CD14-positive monocyte (primary cell): Measurements from ENCODE around the gene PRDM12. TPM values are rescaled to one million over a fixed set of nuclear protein-coding genes. Genes with fewer than 3 reads are reported as not detected.

ENCODE experiments used
- DNase-seq, 3 donors: peaks; one replicate each; pipeline ENCODE4 v3.0.0-alpha.2; 2011 to 2022
- H2AFZ ChIP-seq: 2 replicates; pipeline ENCODE4 v1.6.0; 2012; ENCODE audit warnings: mild to moderate bottlenecking, low read depth, low read length, inconsistent platforms; ENCODE audit not compliant: insufficient read depth, poor library complexity, severe bottlenecking
- H3K27ac ChIP-seq, 2 donors: 1 replicate in 1 of 2; 2 replicates in 1 of 2; pipeline ENCODE4 v1.5.1; 2012 to 2013; ENCODE audit warnings: low read length in 2 of 2, control low read depth in 1 of 2, inconsistent platforms in 1 of 2, low read depth in 1 of 2, mild to moderate bottlenecking in 1 of 2
- H3K27me3 ChIP-seq, 2 donors: one replicate each; pipeline versions ENCODE4 v1.6.0 to v1.6.1; 2011 to 2013; ENCODE audit warnings: low read length in 2 of 2; ENCODE audit not compliant: control insufficient read depth in 2 of 2, insufficient read depth in 2 of 2
- H3K36me3 ChIP-seq, 2 donors: replicated peaks in 1 of 2; 1 replicate in 1 of 2; 2 replicates in 1 of 2; pipeline versions ENCODE4 v1.5.1 to v1.6.1; 2012 to 2013; ENCODE audit warnings: low read length in 2 of 2, control low read depth in 1 of 2, inconsistent platforms in 1 of 2, mild to moderate bottlenecking in 1 of 2; ENCODE audit not compliant: insufficient read depth in 2 of 2, control insufficient read depth in 1 of 2
- H3K4me1 ChIP-seq, 2 donors: 1 replicate in 1 of 2; 2 replicates in 1 of 2; pipeline versions ENCODE4 v1.5.1 to v1.6.1; 2012 to 2013; ENCODE audit warnings: low read length in 2 of 2, control low read depth in 1 of 2, inconsistent platforms in 1 of 2, mild to moderate bottlenecking in 1 of 2, moderate library complexity in 1 of 2; ENCODE audit not compliant: insufficient read depth in 2 of 2, control insufficient read depth in 1 of 2
- H3K4me2 ChIP-seq: replicated peaks from 2 replicates; pipeline ENCODE3; 2012; ENCODE audit warnings: low read length, moderate library complexity, mild to moderate bottlenecking; ENCODE audit not compliant: poor library complexity, severe bottlenecking; ENCODE audit errors: extremely low read depth
- H3K4me3 ChIP-seq, 3 experiments: fragments of 200-600 bp in 1 of 3; sonication (generic) in 1 of 3; replicated peaks in 1 of 3; 1 replicate in 2 of 3; 2 replicates in 1 of 3; pipeline ENCODE4 v1.5.1; 2011 to 2013; ENCODE audit warnings: low read length in 3 of 3, mild to moderate bottlenecking in 3 of 3, control low read depth in 2 of 3, low read depth in 2 of 3, inconsistent platforms in 1 of 3, moderate library complexity in 1 of 3
- H3K79me2 ChIP-seq: 2 replicates; pipeline ENCODE4 v1.6.0; 2012; ENCODE audit warnings: mild to moderate bottlenecking, control low read depth, inconsistent platforms, low read length, moderate library complexity; ENCODE audit not compliant: insufficient read depth
- H3K9ac ChIP-seq: 2 replicates; pipeline ENCODE4 v1.6.0; 2017; ENCODE audit warnings: low read length, mild to moderate bottlenecking; ENCODE audit not compliant: insufficient read depth, poor library complexity, severe bottlenecking
- H3K9me3 ChIP-seq, 2 donors: replicated peaks in 1 of 2; 1 replicate in 1 of 2; 2 replicates in 1 of 2; pipeline versions ENCODE4 v1.5.1 to v1.6.1; 2012 to 2013; ENCODE audit warnings: low read length in 2 of 2, control low read depth in 1 of 2; ENCODE audit not compliant: control insufficient read depth in 1 of 2, insufficient read depth in 1 of 2
- H4K20me1 ChIP-seq: 2 replicates; pipeline ENCODE4 v1.6.0; 2012; ENCODE audit warnings: mild to moderate bottlenecking, low read length, control low read depth, moderate library complexity; ENCODE audit not compliant: insufficient read depth
- H3K27ac Mint-ChIP-seq, 7 donors: one replicate each; pipeline ENCODE4 v1.8.0; 2020; ENCODE audit warnings: mild to moderate bottlenecking in 7 of 7, mixed read lengths in 7 of 7, moderate library complexity in 6 of 7, inconsistent platforms in 2 of 7
- H3K27me3 Mint-ChIP-seq, 3 donors: one replicate each; pipeline ENCODE4 v1.8.0; 2021 to 2022; ENCODE audit warnings: low read depth in 3 of 3, mild to moderate bottlenecking in 3 of 3, mixed read lengths in 3 of 3, moderate library complexity in 3 of 3, inconsistent platforms in 1 of 3
- H3K36me3 Mint-ChIP-seq, 2 donors: one replicate each; pipeline ENCODE4 v1.8.0; 2020; ENCODE audit warnings: mixed read lengths in 2 of 2, inconsistent platforms in 1 of 2, mild to moderate bottlenecking in 1 of 2
- H3K4me1 Mint-ChIP-seq: one replicate; pipeline ENCODE4 v1.8.0; 2020; ENCODE audit warnings: mild to moderate bottlenecking, mixed read lengths
- H3K4me3 Mint-ChIP-seq, 2 donors: one replicate each; pipeline ENCODE4 v1.8.0; 2020; ENCODE audit warnings: mild to moderate bottlenecking in 2 of 2, mixed read lengths in 2 of 2, moderate library complexity in 1 of 2
- H3K9me3 Mint-ChIP-seq, 7 donors: one replicate each; pipeline ENCODE4 v1.8.0; 2020 to 2022; ENCODE audit warnings: mixed read lengths in 7 of 7, mild to moderate bottlenecking in 6 of 7, moderate library complexity in 6 of 7, inconsistent platforms in 2 of 7
- WGBS: methylation state at CpG from one replicate; pipeline ENCODE4 v1.1.5; 2013; ENCODE audit warnings: missing lambda C conversion rate; ENCODE audit not compliant: insufficient coverage; 5-methylcytosine and 5-hydroxymethylcytosine counted together
- intact Hi-C, 2 donors: fragments of 100-400 bp; cut with micrococcal nuclease; formaldehyde crosslinking; loops; one replicate each; pipeline versions ENCODE4 v1.15.0 to v1.15.1; 2023
- polyA plus RNA-seq, 3 donors: library from polyadenylated mRNA; depleted of rRNA in 1 of 3; unstranded in 2 of 3; stranded (reverse) in 1 of 3; fragments of 300-500 nt in 2 of 3; fragments of >200 nt in 1 of 3; fragmentation: Illumina TruSeq in 2 of 3; gene quantifications; 1 replicate in 2 of 3; 2 replicates in 1 of 3; pipeline ENCODE4 v1.2.3, GENCODE V29; 2012 to 2021
- TF ChIP-seq, protein P1 (sequence below): fragments of 200-600 bp; IDR thresholded peaks from one replicate; pipeline ENCODE4 v1.8.0; 2022; ENCODE audit warnings: antibody characterized with exemption, mild to moderate bottlenecking

The PRDM12 gene
- polyA plus RNA-seq, 3 donors: 0.08 TPM; not detected in 2

- peaks cover 52 to 81% (median 54%) of the 10 kb centered on the region in 3 donors for H3K27me3 Mint-ChIP-seq
- peaks cover 0 to 14% of the 10 kb centered on the region in 2 donors for H3K9me3 ChIP-seq
- TF ChIP-seq, protein P1, sequence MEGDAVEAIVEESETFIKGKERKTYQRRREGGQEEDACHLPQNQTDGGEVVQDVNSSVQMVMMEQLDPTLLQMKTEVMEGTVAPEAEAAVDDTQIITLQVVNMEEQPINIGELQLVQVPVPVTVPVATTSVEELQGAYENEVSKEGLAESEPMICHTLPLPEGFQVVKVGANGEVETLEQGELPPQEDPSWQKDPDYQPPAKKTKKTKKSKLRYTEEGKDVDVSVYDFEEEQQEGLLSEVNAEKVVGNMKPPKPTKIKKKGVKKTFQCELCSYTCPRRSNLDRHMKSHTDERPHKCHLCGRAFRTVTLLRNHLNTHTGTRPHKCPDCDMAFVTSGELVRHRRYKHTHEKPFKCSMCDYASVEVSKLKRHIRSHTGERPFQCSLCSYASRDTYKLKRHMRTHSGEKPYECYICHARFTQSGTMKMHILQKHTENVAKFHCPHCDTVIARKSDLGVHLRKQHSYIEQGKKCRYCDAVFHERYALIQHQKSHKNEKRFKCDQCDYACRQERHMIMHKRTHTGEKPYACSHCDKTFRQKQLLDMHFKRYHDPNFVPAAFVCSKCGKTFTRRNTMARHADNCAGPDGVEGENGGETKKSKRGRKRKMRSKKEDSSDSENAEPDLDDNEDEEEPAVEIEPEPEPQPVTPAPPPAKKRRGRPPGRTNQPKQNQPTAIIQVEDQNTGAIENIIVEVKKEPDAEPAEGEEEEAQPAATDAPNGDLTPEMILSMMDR: no peak
These were observed 9.5 kb upstream of the PRDM12 start for GRCh38 chr9:130654879-130655278.

DNA sequence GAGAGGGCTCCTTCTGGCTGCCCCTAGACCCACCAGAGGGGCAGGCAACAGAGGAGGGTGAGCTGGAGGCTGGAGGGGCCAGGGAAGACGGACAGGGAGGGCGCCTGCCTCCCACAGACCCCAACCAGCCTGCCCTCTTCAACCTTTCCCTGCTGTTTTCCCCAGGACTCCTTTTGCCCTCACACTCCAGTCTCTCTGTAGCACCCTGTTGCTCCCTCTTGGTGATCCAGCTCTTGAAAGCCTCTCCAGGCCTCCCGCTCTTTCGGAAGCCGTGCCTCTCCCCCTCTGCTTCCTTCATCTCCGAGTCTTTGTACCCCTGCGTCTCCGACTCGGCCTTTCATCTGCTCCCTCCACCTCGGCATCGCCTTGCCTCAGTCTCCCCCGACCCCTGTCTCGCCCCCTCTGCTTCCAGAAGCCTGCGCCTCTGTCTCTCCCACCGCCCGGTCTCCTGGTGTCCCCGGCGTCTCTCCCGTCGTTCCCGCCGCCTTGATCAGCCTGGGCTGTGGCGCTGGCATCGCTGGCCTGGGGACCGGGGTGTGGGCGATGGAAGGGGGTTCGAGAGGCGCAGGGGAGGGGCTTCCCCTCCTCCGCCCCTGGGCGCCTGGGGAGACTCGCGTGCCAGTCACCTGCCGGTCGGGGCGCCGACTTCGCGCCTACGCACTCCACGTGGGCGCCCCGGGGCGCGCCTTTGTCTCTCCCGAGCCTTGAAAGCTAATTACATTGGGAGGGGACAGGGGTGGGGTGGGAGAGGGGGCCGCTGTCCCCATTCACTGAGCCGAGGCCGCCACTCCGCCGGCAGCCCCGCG lies 5.3 kb upstream of the PRDM12 start:
- peak overlapping the region in 1 of 2 donors; percentile 78 for H3K4me3 Mint-ChIP-seq

More at GRCh38 chr9:130654879-130655278, 9.5 kb upstream of the PRDM12 start:
- H3K4me1 ChIP-seq: no peaks in the 10 kb centered on the region
- Mint-ChIP-seq H3K36me3 (no peaks in the 10 kb centered on the region), H3K27ac (no peak overlapping the region), H3K9me3 (peaks cover 0 to 9% (median 3%) of the 10 kb centered on the region in 7 donors), H3K4me3 (no peak overlapping the region), H3K4me1 (peaks cover 2% of the 10 kb centered on the region)
- H3K36me3 ChIP-seq: no peaks in the 10 kb centered on the region
- H3K27me3 ChIP-seq: peaks cover 18 to 40% of the 10 kb centered on the region in 2 donors
- H3K27ac ChIP-seq: no peak overlapping the region
- no peak for DNase-seq
- H3K4me3 ChIP-seq: no peak overlapping the region
- no peak overlapping the region for H3K9ac ChIP-seq
- H4K20me1 ChIP-seq: no peaks in the 10 kb centered on the region
- H3K79me2 ChIP-seq: no peaks in the 10 kb centered on the region
- no peak overlapping the region for H2AFZ ChIP-seq
- intact Hi-C loops: no loop called here
- WGBS: 96% methylated on average over 3 of the region's 6 CpGs
- no peak overlapping the region for H3K4me2 ChIP-seq

More for the DNA sequence above, 5.3 kb upstream of the PRDM12 start:
- no peak overlapping the region for H3K27ac ChIP-seq
- peaks cover 0 to under 1% of the 10 kb centered on the region in 2 donors for H3K36me3 Mint-ChIP-seq
- H3K27me3 ChIP-seq: peaks cover 47 to 78% of the 10 kb centered on the region in 2 donors
- peaks cover 0 to 25% of the 10 kb centered on the region in 2 donors for H3K9me3 ChIP-seq
- H4K20me1 ChIP-seq: no peaks in the 10 kb centered on the region
- H3K9me3 Mint-ChIP-seq: peaks cover 0 to 23% (median 5%) of the 10 kb centered on the region in 7 donors
- DNase-seq: no peak
- H3K4me3 ChIP-seq: no peak overlapping the region
- peaks cover 73 to 97% (median 74%) of the 10 kb centered on the region in 3 donors for H3K27me3 Mint-ChIP-seq
- H3K4me2 ChIP-seq: no peak overlapping the region
- no peak overlapping the region for H3K9ac ChIP-seq
- WGBS: 29% methylated on average over 27 of the region's 52 CpGs
- H3K36me3 ChIP-seq: no peaks in the 10 kb centered on the region
- peaks cover 3% of the 10 kb centered on the region for H3K4me1 Mint-ChIP-seq
- TF ChIP-seq, protein P1: no peak
- no peaks in the 10 kb centered on the region for H3K79me2 ChIP-seq
- intact Hi-C loops: no loop called here
- peaks cover 3 to 5% of the 10 kb centered on the region in 2 donors for H3K4me1 ChIP-seq
- H3K27ac Mint-ChIP-seq: peak overlapping the region in 1 of 7 donors; percentile 33
- H2AFZ ChIP-seq: no peak overlapping the region
